ENCODE measurements around the gene NPTX2.

DNA sequence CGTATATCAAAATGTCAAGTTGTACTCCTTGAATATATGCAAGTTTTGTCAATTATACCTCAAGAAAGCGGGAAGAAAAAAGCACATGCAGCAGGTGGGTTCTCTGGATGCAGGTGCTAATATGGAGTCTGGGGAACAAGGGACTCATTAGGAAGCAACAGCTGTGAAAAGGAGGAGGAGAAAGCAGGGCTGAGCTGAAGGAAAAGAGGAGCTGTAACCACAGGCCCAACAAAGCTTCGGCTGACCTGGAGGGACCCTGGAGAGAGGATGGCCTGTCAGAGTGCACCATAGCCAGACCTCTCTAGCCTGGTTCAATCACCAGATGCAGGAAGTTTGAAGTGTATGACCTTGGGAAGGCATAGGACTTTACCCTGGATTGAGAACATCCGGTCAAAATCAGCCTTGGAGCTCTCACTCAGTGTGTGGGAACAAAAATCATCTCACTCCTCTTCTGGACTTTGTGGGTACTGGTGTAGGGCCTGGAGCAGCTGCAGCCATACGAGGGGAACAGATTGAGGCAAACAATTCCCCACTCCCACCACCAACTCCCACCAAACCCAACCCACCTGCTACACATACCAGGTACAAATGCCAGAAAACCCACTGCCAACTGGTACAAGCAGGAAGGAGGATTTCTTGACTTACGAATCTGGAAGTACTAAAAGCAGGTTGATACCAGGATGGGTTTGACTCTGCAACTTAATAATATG is 36.7 kb downstream of the NPTX2 start:
- TF ChIP-seq, protein P1, sequence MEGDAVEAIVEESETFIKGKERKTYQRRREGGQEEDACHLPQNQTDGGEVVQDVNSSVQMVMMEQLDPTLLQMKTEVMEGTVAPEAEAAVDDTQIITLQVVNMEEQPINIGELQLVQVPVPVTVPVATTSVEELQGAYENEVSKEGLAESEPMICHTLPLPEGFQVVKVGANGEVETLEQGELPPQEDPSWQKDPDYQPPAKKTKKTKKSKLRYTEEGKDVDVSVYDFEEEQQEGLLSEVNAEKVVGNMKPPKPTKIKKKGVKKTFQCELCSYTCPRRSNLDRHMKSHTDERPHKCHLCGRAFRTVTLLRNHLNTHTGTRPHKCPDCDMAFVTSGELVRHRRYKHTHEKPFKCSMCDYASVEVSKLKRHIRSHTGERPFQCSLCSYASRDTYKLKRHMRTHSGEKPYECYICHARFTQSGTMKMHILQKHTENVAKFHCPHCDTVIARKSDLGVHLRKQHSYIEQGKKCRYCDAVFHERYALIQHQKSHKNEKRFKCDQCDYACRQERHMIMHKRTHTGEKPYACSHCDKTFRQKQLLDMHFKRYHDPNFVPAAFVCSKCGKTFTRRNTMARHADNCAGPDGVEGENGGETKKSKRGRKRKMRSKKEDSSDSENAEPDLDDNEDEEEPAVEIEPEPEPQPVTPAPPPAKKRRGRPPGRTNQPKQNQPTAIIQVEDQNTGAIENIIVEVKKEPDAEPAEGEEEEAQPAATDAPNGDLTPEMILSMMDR (IDR thresholded peaks at IDR 0.05) = no peak
- TF ChIP-seq POLR2A (IDR thresholded peaks at IDR 0.05) = no peak

All from upper lobe of left lung (tissue), 4 donors.